Hematopoietic multipotent progenitor cell treated with erythropoietin and hydrocortisone succinate and interleukin-3 and kit ligand, for 17 days (in vitro differentiated cells): Measurements from ENCODE around the gene WNT7B.

Experiments used
- DNase-seq: peaks from one replicate; pipeline ENCODE4 v3.0.0-alpha.2; 2015; ENCODE audit warnings: low spot score

The WNT7B gene

DNA sequence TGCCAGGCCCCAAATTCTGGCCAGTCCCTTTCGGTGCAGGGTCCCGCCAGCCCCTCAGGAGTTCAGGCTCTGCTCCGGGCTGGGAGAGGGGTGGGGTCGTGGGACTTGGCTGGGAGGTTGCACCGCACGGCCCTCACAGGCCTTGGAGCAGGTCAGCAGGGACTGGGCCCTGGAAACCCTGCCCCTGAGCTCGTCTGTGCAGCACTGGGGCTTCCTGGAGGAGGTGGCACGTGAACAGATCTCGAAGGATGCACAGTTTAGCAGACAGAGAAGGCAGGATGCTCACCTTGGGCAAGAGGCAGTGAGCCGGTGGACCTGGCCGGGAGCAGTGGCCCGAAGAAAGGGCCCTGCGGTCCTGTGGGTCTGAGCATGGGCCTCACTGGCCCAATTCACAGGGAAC, 70.0 kb downstream of the WNT7B start:
- DNase-seq, result no peak

DNA sequence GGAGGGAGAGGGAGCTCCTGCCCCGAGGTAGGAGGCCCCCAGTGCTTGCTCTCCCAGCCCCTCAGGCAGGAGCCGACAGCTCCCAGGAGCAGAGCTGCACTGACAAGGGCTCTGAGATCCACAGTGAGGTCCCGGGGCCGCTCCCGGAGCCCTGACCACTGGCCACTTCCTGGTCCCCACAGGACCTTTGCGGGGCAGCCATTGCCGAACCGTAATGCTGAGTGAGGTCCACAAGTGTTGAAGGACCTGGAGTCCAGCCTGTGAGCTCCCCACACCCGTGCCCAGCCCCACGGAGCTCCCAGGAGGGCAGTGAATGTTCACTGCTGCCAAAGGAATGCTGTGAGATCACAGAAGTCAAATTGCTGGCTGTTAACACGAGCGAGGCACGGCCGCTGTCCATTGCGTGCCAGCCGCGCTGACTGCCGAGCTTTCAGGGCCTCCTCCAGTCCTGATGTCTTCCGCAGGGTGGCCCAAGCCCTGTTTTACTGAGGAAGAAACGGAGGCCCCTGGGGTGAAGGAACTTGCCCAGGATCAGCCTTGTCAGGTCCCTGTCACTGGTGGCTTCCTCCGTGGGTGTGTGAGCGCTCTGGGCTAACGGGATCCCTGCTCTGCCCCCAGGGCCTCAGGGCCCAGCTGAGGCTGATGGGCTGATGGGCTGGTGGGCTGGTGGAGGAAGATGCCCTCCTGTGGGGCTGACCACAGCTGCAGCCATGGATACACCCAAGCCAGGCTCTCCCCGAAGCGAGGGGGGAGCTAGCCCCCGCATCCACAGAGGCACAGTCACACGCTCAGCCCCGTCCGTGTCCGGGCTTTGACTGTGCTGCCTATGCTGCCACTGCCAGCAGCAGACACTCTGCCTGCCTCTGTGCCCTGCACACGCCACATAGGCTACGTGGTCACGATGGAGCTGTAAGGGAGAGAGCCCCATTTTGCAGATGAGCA, 70.8 kb downstream of the WNT7B start:
- no peak for DNase-seq

DNA sequence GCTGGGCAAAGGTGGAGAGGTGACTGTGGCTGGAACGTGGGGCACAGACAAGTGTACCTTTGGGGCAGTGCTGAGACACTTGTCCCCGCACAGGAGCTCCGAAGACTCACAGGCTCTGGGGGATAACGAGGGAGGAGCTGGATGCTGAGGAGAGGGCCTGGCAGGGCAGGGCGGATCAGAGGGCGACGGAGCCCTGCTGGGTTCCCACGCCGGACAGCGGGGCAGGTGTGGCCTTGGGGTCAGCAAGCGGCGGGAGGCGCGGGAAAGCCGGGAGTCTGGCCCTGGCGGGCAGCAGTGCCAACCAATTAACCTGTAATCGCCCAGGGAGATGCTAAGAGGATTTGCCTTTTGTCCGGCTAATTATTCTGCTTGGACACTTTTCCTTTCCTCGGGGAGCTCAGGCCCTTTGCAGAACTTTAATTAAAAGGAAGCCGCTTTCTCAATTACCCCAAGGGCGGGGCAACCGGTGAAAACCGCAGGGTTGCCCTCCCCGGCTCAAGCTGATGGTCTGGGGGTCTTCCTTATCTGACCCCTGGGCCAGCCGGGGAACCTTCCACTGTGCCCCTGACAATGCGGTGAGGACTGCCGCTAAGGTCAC, 71.5 kb downstream of the WNT7B start:
- DNase-seq, result no peak

DNA sequence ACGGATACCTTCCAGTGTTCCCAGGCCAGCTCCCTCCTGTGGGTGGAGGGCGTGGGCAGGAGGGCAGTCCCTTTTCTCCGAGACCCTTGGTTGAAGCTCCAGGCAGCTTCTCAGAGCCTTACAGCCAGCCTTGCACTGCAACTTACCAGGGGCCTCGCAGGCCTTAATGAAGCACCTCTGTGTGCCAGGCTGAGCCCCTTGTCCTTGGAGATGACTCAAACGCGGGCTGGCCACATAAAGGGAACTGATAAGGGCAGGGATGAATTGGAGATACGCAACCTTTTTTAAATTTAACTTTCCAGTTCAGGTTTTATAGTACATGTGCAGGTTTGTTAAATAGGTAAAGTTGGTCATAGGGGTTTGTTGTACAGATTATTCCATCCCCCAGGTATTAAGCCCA, 72.7 kb downstream of the WNT7B start:
- DNase-seq, result no peak

DNA sequence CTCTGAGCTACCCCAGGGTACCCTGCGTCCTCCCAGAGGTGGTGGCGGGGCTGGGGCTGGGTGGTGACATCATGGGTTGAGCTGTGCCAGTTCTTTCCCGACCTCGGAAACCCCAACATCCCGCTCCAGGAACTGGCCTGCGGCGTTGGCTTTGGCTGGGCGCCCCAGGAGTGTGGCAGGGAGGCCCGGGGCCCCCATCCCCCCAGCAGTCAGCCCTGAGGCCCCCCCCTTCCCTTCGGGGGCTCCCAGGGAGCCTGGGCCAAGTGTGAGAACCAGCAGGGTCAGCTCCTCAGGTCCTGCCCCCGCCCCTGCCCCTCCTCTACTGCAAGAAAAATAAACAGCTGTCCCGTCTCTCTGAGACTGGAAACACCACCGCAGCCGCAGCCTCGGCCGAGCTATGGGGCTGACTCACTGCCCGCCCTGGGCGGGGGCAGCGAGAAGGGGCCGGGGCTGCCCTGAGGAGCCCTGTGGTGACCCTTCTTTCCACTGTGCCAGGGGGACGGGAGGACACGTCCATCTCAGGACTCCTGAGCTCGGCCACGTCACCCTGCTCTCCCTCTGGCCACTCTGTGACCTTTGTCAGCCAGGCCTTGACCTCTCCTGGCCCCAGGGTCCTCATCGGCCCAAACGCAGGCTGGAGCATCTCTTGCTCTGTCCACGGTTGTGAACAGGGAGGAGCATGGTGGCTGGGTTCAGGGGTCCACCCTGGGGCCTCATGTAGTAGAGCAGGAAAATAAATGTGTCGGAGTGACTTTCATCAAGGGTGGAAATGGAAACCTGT, 73.4 kb downstream of the WNT7B start:
- no peak for DNase-seq

DNA sequence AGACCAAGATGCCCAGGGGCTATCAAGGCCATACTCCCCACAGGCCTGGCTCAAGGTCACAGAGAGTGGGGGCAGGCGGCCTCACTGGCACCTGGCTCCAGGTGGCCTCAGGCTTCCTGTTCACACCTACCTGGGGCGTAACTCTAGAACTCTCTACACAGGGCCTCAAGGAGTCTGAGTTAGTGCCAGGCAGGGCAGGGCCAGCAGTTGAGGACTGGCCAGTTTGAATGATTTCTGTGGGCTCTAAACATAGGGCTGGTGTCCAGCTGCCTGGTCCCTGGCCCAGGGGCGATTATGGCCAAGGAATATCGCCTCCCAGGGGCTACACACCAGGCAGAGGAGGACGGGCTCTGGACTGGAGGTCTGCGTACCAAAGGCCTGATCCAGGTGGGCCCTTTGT, 79.2 kb downstream of the WNT7B start:
- no peak for DNase-seq

DNA sequence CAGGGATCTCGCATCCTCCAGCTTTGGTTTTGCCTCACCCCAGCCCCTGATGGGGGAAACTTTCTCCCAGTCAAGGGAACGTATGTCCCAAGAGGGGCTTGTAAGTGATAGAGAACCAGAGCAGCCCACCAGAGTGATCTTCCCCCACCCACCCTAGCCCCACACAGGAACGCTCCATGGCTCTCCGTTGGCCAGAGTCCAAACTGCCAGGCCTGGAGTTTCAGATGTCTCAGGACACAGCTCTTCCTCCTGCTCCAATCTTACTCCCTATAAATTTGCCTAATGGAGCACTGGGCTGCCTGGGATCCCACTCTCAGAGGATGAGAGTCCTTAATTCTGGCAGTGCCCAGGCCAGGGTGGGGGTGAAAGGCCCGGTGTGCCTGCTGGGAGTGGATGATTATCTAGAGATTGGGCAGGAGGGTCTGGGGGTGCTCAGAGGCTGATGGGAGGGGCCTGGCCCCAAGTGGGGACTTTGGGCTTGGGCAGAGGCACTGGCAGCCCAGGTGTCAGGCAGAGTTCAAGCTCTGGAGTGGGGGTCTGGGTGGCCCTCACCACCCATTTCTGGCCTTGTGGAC, 79.9 kb downstream of the WNT7B start:
- DNase-seq, result no peak

DNA sequence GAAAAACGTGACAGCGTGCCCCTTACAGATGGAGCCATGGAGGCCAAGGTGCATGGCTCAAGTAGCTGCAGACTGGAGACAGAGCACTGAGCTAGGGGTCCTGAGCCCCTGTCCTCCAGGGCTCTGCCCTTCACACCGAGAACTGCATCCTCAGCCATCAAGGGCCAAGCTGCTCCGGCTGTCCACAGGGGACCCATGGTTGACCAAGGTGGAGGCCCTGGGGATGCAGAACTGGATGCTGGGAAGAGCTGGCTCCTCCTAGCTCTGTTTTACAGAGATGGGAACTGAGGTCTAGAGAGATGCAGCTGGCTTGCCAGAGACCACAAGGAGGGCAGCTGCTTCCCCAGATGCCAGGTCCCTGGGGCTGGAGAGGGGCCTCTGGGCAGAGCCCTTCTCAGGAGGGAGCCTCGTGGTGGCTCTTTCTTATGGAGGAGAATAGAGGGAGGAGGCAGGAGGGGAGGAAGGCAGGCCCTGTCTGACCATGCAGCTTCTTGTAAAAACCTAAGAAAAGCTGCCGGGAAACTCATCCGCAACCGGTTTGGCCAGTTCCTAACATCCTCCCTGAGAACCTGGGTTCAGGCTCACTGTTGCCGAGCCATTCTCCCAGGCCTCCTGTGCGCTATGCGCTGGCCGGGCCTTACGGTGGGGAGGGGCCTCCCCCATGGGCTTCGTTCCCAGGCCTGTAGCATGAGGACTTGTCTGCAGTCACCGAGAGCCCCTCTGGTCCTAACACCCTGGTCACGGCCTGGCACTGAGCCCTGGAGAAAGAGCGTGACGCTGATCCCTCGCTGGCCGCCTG, 80.6 kb downstream of the WNT7B start:
- no peak for DNase-seq

DNA sequence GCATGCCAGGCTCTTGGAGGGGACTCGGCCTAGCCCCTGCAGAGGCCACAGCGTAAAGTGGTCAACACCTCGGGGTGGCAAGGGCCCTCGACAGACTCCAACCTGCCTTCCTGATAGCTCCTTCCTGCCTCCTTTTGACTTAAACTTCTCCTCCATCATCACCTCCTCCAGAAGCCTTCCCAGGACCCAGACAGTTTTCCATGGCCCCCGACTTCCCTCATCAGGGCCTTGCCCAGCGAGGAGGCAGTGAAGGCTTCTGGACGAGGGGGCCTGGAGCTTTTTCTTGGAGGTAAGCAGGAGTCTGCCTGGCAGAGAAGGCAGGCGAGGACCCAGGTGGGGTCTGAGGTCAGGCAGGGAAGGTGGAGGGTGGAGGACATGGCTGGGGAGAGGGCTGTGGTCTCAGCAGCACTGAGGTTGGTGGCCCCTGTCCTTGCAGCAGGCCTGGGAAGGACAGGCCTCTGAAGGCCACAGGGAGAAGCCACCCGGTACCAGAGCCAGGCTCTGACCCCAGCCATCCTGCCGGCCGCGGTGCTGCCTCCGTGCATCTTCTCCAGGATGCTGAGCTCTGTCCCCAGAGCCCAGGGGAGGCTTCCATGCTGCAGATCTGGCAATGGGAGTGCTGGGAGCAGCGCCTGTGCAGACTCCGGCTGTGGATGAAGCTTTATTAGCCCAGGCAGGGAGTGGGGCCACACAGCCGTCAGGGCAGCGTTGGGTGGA, 81.4 kb downstream of the WNT7B start:
- DNase-seq, result no peak

DNA sequence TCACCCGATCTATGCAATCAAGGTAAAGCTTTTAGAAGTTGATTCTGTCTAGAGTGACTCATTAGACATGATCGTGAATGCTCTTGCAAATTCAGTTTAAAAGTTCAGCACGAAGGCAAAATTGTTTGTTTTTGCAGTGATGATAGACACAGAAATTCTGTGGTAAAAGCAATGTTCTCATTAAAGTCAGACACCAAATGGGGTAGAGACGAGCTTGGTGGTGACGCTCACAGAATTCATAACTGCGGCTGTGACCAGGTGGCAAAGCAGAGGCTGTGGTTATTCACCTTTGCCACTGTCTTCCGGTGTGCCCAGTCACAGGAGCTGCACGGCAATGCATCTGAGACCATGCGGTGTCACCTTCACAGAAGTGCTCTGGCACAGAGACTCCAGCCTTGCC, 83.4 kb downstream of the WNT7B start:
- no peak for DNase-seq

DNA sequence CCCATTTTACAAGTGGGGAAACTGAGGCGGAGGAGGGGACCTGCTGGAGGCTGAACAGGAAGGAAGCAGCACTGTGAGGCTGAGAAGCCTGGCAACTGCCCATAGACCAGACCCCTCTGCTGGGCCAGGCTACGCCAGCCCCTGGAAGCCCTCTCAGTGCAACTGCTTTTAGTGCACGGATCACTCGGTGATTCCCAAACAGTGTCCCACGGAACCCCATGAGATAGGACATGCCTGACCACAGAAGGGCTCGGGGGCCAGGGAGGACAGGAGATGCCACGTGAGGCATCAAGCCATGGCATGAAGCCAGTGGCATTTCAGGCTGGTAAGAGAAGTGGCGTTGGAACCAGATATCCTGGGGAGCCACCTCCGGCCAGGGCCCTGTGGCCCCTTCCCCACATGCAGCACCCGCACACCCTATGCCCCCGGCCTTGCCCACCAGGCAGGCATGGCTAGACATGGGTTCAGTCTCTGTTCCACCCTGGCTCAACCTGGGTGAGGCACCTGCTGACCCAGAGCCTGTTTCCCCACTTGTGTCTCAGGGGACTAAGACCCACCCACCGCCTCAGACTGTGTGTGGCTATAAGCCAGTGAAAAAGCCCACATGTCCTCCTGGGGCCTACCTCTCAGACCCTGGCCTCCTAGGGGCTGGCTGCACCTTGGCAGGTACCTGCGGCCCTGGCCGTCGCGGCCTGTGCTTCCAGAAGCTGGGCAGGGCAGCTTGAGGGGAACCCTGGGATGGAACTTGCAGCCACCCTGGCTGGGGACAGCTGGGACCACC, 84.1 kb downstream of the WNT7B start:
- DNase-seq, result no peak

DNA sequence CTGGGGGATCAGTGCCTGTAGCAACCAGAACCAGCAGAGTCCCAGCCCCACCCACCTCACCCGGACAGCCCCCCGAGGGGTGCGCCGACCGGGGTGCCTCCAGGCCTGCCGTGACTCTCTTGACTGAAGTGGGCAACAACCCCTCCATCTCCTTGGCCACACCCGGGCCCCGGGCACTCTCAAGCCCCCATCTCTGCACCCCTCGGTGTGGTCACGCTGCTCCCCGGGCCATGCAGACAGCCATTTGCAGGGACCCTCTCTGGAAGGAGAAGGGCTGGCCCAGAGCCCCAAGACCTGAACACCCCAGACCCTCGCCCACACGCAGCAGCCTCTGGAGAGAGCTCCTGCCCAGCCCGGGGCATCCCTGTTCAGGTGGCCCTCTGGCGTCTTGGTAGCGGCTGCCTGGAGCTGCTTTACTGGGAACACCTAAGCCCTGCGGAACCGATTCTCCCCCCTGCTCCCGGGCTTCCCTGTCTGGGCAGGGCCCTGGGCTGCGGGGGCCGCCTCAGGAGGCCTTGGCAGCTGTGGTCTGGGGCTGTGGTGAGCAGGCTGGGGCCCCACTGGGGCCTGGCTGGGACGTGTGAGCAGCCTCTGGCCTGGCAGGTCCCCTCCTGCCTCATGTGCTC, 84.9 kb downstream of the WNT7B start:
- no peak for DNase-seq

DNA sequence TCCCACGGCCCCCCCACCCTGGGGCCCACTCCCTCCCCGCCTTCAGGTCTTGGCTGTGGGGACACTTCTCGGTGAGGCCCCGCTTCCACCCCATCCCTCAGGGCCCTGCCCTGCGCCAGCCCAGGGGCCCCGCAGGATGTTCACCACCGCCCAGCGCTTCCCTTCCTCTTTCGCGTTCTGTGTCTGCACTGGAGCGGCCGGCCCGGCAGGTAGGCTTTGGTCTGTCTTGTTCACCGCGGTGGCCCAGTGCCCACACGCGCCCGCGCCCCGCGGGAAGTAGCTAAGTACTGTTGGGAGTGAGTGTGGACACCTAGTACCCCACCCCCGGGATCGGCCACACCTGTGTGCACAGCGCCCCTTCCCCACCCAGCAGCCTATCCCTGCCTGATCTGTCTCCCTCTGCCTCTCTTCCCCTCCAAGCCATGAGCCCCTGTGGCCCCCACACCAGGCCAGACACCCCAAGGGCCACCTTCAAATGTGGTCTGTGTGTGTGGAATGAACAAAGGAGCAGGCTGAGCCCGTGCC, 85.4 kb downstream of the WNT7B start:
- DNase-seq, result no peak

DNA sequence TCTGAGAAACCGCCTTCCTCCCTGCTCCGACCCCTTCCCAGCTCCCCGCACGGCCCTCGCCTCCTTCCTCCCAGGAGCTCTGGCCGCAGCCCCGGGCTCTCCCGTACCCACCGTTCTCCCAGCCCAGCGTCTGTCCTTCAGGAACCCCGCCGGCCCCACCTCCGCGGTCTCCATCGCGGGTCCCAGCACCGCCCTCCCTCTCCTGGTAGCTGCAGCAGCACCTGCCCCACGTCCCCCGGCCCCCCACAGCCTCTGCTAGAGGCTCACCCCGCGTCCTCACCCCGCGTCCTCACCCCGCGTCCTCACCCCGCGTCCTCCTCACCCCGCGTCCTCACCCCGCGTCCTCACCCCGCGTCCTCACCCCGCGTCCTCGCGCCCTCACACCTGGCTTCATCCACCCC, 85.9 kb downstream of the WNT7B start:
- no peak for DNase-seq

DNA sequence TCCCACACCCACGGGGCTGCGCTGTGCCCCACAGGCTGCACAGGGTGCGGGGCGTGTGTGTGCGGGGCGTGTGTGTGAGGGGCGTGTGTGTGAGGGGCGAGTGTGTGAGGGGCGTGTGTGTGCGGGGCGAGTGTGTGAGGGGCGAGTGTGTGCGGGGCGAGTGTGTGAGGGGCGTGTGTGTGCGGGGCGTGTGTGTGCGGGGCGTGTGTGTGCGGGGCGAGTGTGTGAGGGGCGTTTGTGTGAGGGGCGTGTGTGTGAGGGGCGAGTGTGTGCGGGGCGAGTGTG, 86.7 kb downstream of the WNT7B start:
- no peak for DNase-seq

DNA sequence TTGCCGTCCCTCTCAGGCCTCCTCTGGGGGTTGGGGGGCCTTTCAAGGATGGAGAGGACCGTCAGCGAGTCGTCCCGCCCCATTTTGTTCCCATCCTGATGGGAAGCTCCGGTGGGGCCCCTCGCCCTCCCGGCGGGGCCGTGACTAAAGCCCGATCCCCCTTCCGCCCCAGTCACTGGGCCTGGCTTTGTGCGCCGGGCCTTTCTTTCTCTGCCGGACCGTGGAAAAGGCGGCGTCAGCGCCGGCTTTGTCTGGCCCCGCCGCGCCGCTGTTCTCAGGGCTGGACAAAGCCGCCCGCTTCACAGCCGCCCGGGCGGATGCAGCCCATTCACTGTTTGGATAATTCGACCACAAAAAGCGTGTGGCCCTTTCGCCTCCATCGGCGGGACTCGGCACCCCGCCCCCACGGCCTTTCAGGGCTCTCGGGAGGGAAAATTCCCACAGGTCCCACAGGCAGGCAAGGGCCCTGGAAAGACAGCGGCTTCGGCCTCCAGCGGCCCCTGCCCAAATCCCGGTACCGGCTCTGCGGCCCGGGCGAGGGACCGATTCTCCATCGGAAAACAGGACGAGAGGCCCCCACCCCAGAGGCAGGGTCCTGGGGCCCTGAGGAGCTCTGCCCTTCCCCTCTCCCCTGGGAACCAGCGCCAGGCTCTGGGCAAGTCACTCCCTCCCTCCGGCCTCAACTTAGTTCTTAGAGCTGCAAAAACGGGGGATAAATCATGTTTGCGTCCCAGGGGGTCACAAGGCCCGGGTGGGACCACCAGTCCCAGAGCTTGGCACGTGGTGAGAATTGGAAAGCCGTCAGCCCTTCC, 87.2 kb downstream of the WNT7B start:
- DNase-seq, result no peak

DNA sequence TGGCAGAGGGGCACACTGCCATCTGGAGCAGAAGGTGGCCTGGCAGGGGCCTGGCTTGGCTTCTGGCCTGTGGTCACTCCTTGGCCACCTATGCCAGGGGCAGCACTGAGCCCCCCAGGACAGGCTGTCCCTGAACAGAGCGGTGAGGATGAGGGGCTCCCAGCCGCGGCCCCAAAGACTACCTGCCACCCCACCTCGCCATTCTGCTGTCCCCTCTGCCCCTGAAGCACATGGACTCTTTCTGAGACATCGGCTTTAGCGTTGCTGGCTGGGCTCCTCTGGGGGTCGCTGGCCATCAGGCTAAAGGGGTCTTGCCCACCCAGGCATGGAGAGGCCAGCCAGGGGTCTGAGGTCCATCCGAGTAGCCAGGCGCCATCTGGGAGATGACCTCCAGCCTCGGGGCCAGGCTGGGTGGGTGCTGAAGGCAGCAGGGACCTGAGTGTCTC, 87.8 kb downstream of the WNT7B start:
- DNase-seq, result no peak

DNA sequence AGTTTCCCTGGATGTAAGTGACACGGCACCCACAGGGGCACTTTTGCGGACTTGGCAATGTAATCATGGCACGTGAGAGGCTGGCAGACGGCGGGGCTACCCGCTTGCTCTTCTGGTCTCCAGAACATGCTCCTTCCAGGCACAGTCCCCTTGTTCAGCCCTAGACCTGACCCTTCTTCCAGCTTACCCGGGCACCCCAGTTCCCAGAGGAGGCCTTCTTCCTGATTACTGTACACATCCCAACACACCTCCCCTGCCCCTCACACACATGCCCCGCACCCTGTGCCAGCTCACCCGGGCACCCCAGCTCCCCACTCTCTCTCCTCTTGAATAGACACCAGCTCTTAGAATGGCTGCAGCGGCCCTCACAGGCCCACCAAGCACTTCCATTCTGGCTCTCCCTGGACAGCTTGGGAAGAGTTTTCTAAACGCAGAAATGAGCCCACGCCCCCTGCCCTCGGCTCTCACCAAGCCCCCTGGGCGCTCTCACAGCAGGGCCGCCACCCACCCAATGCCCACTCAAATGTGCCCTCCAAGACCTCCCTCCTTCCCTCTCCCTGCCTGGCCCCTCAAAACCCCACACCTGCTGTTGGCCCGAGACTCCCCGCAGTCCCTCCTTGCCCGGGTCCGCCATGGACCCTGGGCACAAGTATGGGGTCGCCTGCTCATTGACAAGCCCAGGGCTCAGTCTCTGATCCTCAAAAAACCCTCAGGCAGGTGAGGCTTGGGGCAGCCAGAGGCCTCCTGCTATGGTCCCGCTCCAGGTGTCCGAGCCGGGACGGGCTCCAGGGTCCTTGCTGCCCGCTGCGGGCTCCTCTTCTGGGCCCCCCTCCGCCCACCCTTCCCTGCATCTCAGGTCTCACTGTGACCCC, 88.5 kb downstream of the WNT7B start:
- DNase-seq, result no peak
